HG03457 (cell line): ENCODE data around the gene SH3PXD2A.

Experiments used
- ATAC-seq: cut with Tn5 transposase; IDR thresholded peaks from one replicate; pipeline ENCODE4 v1.9.1; 2021; ENCODE audit warnings: moderate number of reproducible peaks; ENCODE audit not compliant: unreplicated experiment

SH3PXD2A gene

DNA sequence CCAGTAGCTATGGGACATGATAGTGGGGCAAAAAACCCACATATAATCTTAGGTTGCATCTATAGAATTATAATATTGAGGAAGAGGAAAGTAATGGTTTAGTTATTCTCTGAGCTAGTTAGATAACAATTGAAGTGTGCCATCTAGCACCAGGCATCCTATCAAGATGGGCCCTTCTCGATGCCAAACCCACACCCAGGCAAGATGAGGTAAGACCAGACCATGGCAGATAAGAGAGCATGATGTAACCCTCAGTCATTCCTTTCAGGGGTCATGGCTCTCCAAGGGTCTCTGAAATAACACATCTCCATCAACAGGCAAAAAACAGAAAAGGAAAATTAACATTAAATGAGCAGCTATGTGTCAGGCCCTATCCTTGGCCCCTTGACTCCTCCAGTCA lies 128.7 kb downstream of the SH3PXD2A start:
- ATAC-seq: no peak

DNA sequence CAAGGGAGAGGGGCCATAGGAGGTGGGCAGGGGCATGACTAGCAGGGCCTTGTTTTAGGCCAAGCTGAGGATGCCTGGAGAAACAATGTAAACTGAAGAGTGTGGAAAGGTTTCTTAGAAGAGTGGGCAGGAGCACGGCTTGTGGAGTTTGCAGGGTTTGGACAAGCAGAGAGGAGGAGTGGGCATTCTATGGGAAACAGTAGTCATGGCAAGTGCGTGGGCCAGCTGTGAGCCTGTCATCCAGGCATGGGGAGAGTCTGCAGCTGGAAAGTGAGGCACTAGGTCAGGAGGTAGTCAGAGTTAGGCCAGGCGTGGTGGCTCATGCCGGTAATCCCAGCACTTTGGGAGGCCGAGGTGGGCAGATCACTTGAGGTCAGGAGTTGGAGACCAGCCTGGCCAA lies 130.1 kb downstream of the SH3PXD2A start:
- ATAC-seq: no peak

DNA sequence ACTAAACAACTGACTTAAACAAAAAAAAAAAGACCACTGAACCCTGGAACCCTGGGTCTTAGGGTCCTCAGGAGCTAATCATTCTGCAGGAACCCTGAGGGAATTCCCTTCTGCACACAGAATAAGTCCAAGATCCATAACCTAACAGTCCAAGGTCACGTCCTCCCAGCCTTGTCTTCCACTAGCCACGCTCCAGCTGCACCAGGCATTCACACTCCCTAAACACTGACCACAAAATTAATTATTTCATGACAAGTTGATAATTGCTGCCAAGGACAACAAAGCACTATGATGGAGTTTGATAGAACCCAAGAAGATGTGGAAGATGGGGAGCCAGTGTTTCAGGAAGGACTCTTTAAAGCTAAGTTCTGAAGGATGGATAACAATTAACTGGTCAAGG lies 130.6 kb downstream of the SH3PXD2A start:
- ATAC-seq: no peak

DNA sequence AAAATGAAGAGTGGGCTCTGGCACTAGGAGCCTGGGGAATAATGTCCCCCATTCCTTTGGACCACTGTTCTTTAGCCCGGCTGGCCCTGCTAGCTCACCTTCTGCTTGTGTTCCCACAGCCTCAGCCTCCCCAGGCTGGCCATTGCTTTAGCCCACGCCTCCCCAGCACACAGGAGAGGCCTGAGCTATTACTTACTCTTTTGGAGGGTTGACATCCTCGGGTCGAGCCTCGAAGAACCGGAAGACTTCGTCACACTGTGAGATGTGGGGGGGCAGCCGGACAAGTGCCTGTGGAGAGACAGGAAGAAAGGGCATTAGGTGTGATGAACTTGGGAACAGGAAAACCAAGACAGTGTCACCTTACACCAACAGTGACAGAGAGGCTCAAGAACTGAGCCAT lies 131.3 kb downstream of the SH3PXD2A start:
- no peak for ATAC-seq

DNA sequence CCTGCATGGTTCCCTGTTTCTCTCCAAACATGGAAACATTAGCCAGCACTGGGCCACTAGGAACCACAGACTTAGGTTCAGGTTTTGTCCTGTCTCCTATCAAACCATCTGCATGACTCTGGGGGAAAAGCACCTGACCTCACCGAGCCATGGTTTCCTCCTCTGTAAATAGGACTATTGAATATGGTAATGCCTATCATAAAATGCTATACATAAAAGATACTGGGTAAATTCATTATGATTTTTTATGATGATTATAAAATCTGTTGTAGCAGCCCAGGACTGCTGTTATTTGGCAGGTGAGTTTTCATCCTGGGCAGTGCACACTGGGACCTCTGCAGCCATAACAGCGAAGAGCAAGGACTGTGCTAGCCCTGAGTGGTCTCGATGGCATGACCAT lies 131.8 kb downstream of the SH3PXD2A start:
- ATAC-seq: no peak

DNA sequence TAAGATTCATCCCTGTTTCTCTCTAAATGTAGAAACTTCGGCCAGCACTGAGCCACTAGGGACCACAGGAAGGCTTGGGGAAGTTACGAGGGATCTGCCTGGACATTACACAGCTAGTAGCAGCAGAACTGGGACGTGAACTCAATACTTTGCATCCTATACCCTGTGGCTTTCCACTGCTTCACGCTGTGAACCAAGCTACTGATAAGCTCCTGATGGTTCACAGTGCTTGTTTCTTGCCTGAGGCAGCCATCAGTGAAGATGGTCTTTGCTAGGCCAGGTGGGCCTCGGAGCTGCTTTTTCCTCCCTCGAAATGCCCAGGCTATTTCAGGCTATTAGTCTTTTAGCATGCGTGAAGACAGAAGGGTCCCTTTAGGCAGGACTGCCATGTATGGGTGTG lies 132.7 kb downstream of the SH3PXD2A start:
- ATAC-seq: no peak

DNA sequence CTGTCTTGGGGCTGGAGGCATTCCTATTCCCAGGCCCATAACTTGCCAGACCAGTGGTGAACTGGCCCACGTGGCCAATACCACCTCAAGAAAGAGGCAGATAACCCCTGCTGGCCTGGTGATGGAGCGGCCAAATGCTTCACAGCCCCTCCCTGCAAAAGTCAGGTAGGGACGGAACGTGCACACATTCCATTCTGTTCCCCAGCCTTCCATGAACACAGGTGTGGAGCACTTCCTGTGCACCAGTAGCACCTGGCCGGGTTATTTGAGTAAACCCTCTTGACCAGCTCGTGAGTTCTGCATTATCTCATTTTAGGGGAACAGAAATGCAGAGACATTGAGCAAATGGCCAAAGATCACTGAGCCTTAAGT lies 134.4 kb downstream of the SH3PXD2A start:
- no peak for ATAC-seq

DNA sequence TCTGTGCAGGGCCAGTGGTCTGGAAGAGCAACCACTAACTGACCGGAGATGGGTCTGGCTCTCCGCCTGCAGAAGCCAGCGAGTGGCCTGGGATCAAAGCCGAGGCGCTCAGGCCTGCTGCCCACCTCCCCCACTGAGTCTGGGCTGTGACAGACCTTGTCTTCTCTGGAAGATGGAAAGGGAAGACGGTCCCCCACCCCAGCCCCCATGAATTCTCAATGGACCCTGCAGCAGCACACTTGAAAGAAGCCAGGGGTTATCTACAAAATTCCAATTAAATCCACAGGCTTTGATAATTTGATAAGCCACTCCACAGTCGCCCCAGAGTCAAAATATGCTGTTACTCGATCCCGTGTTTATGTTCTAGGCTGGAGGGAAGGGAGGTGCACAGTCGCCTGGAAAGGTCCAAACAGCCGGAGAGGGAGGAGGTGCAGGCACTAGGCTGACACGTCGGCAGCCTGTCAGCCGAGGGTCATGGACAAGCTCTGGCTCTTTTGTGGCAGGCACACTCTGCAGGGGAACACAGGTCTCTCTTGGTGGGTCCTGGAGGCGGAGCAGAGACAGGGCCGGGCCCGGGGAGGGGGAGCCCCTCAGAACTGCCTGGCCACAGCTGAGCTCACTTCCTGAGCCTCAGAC lies 134.9 kb downstream of the SH3PXD2A start:
- no peak for ATAC-seq

DNA sequence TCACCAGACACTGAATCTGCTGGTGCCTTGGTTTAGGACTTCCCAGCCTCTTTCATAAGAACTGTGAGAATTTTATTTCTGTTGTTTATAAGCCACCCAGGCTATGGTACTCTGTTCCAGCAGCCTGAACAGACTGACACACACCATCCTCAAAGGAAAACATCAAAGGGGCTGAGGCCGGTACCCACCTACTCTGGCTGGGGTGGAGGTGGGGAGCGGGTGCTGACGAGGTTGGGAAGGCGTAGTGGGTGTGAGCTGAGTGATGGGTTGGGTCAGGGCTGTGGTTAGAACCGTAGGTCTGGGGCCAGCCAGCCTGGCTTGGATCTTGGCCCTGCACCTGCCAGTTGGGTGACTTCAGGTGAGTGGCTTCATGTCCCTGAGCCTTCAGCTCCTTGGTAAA lies 136.3 kb downstream of the SH3PXD2A start:
- no peak for ATAC-seq

DNA sequence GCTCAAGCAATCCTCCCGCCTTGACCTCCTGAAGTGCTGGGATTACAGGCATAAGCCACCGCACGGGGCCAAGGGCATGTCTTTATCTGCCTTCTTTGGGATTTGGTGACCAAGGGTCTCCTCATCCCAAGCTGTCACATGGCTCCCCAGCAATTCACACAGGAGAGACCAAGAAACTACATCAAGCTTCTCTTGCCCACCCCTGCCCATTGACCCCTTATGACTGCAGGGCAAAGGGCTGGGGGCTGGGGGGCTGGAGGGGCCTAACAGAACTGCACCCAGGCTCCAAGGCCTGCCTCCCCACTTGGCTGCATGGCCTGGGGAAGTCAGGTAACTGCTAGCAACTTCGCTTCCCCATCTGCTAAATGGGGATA lies 137.1 kb downstream of the SH3PXD2A start:
- ATAC-seq: no peak

DNA sequence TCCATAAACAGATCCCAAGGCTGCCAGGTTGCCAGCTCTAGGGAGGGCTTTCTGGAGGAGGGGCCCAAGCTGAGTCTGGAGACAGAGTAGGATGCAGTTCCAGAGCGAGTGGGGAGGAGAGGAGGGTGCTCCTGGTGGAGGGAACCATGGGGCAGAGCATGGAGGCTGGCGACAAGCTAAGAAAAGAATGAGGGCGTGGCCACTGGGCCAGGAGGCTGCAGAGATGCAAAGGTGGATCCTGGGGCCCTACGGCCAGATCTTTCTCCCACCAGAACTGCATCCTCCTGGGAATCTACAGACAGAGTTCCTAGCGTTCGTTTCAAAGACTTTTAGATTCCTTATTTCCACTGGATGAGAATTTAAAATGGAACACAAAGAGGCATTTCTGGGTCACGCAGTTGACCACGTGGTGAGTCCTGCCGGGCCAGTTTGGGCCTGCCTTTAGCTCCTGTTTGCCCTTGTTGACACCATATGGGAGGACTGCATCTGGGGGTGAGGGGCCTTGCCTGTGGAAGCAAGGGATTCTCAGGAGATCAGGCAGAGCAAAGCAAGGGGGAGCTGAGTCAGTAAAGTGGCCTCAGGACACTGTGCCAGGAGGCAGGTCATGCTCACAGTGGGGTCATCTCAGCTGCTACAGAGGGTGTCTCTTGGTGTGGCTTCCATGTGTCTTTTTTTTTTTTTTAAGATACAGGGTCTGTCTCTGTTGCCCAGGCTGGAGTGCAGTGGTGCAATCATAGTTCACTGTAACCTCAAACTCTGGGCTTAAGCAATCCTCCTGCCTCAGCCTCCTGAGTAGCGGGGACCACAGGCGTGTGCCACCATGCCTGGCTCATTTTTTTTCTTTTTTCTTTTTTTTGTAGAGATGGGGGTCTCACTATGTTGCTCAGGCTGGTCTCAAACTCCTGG lies 137.8 kb downstream of the SH3PXD2A start:
- ATAC-seq: no peak

DNA sequence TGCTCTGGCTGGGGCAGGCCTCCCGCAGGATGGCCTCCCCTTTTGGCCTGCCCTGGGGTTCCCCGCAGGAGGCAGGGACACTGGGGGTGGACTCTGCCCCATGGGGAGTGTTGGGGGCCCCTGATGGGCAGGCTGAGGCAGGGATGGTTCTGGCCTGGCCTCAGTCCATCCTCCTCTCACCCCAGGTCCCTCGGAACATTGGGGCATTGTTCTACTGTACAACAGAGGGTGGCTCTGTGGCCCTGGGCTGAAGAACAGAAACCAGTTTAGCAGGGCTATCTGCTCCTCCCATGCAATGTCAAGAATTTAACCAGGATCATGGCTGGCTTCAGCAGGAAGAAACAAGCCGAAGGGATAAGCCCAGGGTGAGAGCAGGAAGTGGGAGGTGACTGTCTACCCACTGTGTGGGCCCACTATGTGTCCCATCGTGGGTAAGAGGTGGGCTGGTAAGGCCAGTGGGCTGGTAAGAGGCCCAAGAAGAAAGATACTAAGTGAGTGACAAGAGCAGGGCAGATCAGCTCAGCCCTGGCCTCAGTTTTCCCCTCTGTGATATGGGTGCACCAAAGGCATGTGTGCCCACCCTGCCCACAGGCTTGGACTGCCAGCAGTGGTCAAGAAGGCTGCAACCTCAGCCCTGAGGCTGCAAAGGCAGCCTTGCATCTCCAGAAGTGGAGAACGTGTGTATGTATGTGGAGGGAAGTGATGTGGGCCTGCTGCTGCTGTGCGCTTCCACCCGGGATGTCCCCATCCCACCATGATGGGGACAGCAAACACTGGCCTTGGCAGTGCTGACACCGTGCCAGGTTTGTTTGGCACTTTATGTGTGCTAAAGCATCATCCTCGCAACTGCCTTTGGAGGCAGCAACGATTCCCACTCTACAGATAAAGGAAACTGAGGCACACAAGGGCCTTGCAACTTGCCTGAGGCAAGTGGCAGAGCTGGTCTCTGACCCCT lies 138.9 kb downstream of the SH3PXD2A start:
- no peak for ATAC-seq

DNA sequence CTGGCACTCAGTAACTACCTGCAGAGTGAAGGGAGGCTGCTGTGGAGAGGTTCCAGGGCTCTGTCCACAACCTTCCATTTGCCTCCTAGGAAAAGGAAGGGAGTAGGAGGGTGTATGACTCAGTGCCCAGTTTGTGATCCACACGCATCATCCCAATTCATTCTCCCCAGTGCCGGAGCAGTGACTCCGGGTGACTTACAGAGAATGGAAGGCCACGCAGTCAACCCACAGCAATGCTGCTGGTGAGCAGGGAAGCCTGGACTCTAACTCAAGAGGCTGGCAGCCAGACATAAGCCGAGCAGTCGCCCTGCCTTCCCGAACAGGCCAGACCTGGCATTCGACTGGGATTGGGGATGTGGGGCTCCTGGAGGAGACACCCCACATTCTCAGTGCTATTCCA lies 139.9 kb downstream of the SH3PXD2A start:
- no peak for ATAC-seq

DNA sequence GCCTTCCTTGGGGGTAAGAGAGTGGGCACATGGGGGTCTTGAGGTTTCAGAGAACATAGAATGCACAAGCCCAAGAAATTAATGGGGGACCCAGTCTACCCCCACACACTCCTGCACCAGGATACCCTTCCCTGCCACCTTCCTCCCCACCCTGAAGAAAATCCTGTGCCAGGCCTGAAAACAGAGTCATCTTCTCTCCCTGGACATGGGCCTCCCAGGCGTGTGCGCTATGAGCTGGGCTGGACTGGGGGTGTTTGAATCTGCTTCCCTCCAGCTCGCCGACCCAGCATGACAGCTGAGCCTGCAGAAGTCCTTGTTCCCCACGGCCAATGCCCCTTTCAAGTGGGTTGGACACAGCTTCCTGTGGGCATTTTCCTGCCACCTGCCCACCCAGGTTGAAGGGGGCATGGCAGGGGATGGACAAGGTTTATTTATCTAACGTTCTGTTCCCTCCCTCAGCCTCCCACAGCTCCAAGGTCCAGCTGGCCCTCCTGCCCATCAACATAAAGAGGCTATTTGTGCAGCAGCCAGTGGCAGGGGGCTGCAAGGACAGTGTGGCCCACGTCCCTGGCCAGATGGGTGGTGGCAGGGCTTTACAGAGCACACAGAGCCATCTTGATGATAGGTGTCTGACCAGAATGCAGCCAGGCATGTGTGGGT lies 141.0 kb downstream of the SH3PXD2A start:
- ATAC-seq: no peak

DNA sequence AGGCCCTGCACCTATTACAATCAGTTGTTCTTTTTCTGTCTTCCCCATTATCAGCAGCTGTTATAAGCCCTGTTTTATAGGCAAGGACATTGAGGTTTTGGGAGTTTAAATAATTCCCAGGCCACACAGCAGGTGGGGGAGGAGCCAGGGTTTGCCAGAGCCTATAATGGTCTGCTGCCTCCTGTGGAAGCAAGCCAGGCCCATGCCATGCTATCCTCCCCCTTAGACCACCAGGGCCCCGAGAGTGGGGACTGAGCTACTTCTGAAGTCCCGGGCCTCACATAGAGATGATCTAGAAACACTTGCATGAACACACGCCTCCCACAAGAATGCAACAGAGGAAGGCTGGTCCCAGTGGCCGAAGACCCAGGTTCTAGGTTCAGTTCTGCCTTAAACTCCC lies 141.7 kb downstream of the SH3PXD2A start:
- no peak for ATAC-seq

DNA sequence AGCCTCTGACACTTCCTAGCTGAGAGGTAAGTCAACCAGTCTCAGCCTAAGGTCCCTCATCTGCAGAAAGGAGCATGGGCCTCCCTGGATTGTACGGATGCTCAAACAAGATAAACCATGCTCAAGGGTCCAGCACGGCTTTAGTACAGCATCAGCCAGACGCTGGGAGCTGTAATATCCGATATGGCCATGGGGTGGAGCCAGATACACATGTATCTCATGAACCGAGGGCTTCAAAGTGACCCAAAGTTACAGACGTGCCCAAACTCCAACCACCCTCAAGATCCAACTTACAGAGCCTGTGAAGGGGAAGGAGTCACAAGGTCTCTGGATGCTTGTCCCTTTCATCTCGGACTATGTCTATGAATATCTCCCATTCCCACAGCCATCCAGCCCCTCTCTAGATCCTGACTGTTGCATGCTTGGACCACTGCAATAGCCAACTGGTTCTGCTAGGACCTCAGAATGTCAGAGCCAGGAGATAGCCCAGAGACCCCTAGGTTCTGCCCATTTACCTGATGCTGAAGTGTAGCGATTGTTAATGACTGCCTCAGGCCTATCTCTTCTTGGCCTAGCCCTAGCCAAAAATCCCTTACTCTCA lies 142.4 kb downstream of the SH3PXD2A start:
- no peak for ATAC-seq

DNA sequence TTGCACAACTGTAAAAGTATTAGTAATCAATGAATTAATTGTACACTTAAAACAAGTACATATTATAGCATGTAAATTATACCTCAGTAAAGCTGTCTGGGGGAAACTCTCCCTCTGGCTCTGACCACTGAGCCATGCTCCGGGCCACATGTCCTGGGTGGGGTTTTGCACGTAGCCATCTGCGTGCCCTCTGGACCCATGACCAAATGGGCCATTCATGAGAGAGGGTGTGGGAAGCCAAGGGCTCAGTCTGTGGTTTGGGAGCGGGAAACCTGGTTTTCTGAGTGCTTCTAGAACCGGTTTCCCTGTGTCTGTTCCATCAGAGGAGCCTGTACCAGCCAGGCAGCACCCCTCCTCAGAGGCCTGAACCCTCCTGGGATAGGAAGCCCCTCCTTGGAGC lies 143.2 kb downstream of the SH3PXD2A start:
- no peak for ATAC-seq

DNA sequence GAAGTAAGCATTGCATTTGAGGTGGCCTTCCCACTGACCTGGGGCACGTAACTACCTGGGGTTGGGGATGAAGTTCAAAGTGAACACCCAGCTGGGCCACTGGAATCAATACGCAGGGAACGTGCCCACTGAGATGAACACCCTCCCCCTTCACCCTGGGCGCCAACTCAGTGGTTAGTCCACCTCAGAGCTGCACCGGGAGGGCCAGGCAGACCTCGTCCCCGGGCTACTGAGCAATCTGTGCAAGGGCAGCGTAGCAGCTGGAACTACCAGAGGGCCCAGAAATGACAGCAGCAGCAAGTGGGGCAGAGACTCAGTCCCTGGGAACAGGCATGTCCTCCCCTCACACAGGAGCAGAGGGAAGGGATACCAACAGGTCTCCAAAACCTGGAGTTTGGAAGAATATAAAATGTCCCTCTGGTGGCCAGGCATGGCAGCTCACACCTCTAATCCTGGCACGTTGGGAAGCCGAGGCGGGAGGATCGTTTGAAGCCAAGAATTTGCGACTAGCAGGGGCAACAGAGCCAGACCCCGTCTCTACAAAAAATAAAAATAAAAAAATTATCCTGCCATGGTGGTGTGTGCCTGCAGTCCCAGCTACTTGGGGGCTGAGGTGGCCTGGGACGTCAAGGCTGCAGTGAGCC lies 143.9 kb downstream of the SH3PXD2A start:
- no peak for ATAC-seq

DNA sequence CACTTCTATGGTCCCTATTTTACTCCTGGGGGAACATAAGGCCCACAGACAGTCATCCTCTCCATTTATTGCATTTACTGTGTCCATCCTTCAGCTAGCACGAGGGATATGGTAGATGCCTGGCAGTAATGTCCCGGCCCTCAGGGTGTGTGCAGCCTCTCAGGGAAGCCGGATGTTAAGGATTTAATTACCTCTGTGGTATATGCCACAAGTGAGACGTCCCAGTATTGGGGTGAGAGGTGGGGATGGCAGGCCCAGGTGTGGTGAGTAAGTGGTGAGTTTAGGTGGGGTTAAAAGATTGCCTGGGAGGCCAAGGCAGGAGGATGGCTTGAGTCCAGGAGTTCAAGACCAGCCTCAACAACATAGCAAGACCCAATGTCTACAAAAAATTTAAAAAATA lies 144.9 kb downstream of the SH3PXD2A start:
- ATAC-seq: no peak

DNA sequence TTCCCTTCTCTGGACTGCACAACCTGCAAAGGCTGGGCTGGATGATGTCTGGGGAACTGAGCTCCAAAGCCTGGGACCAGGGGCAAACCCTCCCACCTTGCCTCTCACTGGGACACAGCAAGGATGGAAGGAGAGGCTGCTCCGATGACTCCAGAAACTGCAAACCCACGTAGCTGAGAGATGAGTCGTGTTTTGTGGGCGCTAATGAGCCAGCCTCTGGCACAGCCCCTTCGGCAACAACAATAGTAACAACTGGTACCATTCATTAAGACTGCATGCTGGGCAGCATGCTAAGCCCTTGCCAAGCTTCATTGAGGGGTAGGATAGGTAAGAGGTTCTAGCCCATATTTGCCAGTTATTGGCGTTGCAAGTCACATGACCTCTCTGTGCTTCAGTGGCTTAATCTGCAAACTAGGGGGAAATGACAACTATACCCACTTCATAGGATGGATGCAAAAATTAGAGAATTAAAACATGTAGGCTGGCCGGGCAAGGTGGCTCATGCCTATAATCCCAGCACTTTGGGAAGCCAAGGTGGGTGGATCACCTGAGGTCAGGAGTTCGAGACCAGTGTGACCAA lies 145.9 kb downstream of the SH3PXD2A start:
- no peak for ATAC-seq
